HUES6 (cell line): ENCODE results near the gene YTHDF1.

Experiments
- H3K27ac ChIP-seq: 2 replicates; pipeline ENCODE4 v1.7.0; 2013; ENCODE audit warnings: low read depth, mild to moderate bottlenecking, low read length, inconsistent platforms
- H3K27me3 ChIP-seq: 2 replicates; pipeline ENCODE4 v1.6.1; 2013; ENCODE audit warnings: low read length; ENCODE audit not compliant: control insufficient read depth, insufficient read depth
- H3K36me3 ChIP-seq: 2 replicates; pipeline ENCODE4 v1.6.1; 2013; ENCODE audit warnings: low read length; ENCODE audit not compliant: control insufficient read depth, insufficient read depth
- H3K4me1 ChIP-seq: 2 replicates; pipeline ENCODE4 v1.6.1; 2013; ENCODE audit warnings: low read length; ENCODE audit not compliant: control insufficient read depth, insufficient read depth
- H3K4me3 ChIP-seq: 2 replicates; pipeline ENCODE4 v1.5.1; 2013; ENCODE audit warnings: low read depth, low read length
- H3K9ac ChIP-seq: one replicate; pipeline ENCODE4 v1.6.1; 2013; ENCODE audit warnings: mild to moderate bottlenecking, low read length
- H3K9me3 ChIP-seq: 2 replicates; pipeline ENCODE4 v1.6.1; 2013; ENCODE audit warnings: low read depth, low read length; ENCODE audit not compliant: control insufficient read depth, insufficient read depth

The YTHDF1 gene

GRCh38 chr20:63216041-63216848 lies at the start of gene YTHDF1:
YTHDF1 (minus strand) TSS chr20:63216131; CDS start chr20:63215892, 239 bp downstream.
- peaks cover 5% of the 10 kb centered on the region; the same call in 1 of the 2 replicates for H3K27me3 ChIP-seq
- peak within 1 kb of the TSS; percentile 92 for H3K9ac ChIP-seq
- H3K4me3 ChIP-seq, result peak within 1 kb of the TSS; percentile 80
- H3K9me3 ChIP-seq, result no peaks in the 10 kb centered on the region
- peaks cover 15% of the 10 kb centered on the region; the same call in 1 of the 2 replicates for H3K4me1 ChIP-seq
- H3K27ac ChIP-seq, result peak within 1 kb of the TSS; percentile 94; the same call in 1 of the 2 replicates
- H3K36me3 ChIP-seq, result peaks cover 40% of the 10 kb centered on the region

- Histone ChIP-seq H3K27me3 (no peaks in the 10 kb centered on the region; the same call in 1 of the 2 replicates), H3K36me3 (no peaks in the 10 kb centered on the region), H3K4me3 (no peak overlapping the region), H3K4me1 (peaks cover 21% of the 10 kb centered on the region; the same call in 1 of the 2 replicates), H3K9ac (no peak overlapping the region), H3K9me3 (no peaks in the 10 kb centered on the region), H3K27ac (no peak overlapping the region)
These were observed 48.6 kb upstream of the YTHDF1 start for GRCh38 chr20:63264519-63264918.

GRCh38 chr20:63264000-63264399 lies 48.1 kb upstream of the YTHDF1 start:
- H3K36me3 ChIP-seq, result no peaks in the 10 kb centered on the region
- peaks cover 22% of the 10 kb centered on the region; the same call in 1 of the 2 replicates for H3K4me1 ChIP-seq
- H3K27ac ChIP-seq, result no peak overlapping the region
- H3K9ac ChIP-seq, result no peak overlapping the region
- no peaks in the 10 kb centered on the region; the same call in 1 of the 2 replicates for H3K27me3 ChIP-seq
- no peak overlapping the region for H3K4me3 ChIP-seq
- no peaks in the 10 kb centered on the region for H3K9me3 ChIP-seq

- H3K27me3 ChIP-seq, result no peaks in the 10 kb centered on the region; the same call in 1 of the 2 replicates
- peaks cover 15% of the 10 kb centered on the region; the same call in 1 of the 2 replicates for H3K4me1 ChIP-seq
- no peak overlapping the region for H3K4me3 ChIP-seq
- no peak overlapping the region for H3K27ac ChIP-seq
- H3K36me3 ChIP-seq, result no peaks in the 10 kb centered on the region
- no peak overlapping the region for H3K9ac ChIP-seq
- H3K9me3 ChIP-seq, result no peaks in the 10 kb centered on the region
These were observed 46.9 kb upstream of the YTHDF1 start for GRCh38 chr20:63262836-63263235.

GRCh38 chr20:63261795-63262528 lies 46.0 kb upstream of the YTHDF1 start:
- Histone ChIP-seq H3K4me3 (no peak overlapping the region), H3K27me3 (peaks cover 3% of the 10 kb centered on the region; the same call in 1 of the 2 replicates), H3K9me3 (no peaks in the 10 kb centered on the region), H3K36me3 (no peaks in the 10 kb centered on the region), H3K4me1 (peaks cover 15% of the 10 kb centered on the region; the same call in 1 of the 2 replicates), H3K27ac (no peak overlapping the region), H3K9ac (no peak overlapping the region)

- Histone ChIP-seq H3K27me3 (peaks cover 10% of the 10 kb centered on the region; the same call in 1 of the 2 replicates), H3K27ac (no peak overlapping the region), H3K36me3 (no peaks in the 10 kb centered on the region), H3K4me1 (peaks cover 16% of the 10 kb centered on the region; the same call in 1 of the 2 replicates), H3K9me3 (no peaks in the 10 kb centered on the region), H3K4me3 (no peak overlapping the region), H3K9ac (no peak overlapping the region)
These were observed 45.3 kb upstream of the YTHDF1 start for GRCh38 chr20:63261060-63261794.

GRCh38 chr20:63260521-63260920 lies 44.6 kb upstream of the YTHDF1 start:
- H3K9me3 ChIP-seq, result no peaks in the 10 kb centered on the region
- H3K27ac ChIP-seq, result no peak overlapping the region
- peaks cover 21% of the 10 kb centered on the region for H3K4me1 ChIP-seq
- no peak overlapping the region for H3K4me3 ChIP-seq
- H3K9ac ChIP-seq, result no peak overlapping the region
- peaks cover 17% of the 10 kb centered on the region for H3K27me3 ChIP-seq
- H3K36me3 ChIP-seq, result no peaks in the 10 kb centered on the region

- H3K9ac ChIP-seq, result no peak overlapping the region
- H3K9me3 ChIP-seq, result no peaks in the 10 kb centered on the region
- peaks cover 27% of the 10 kb centered on the region for H3K4me1 ChIP-seq
- H3K4me3 ChIP-seq, result no peak overlapping the region
- peaks cover 24% of the 10 kb centered on the region for H3K27me3 ChIP-seq
- no peaks in the 10 kb centered on the region for H3K36me3 ChIP-seq
- no peak overlapping the region for H3K27ac ChIP-seq
These were observed 44.0 kb upstream of the YTHDF1 start for GRCh38 chr20:63259734-63260460.

GRCh38 chr20:63258781-63259180 lies 42.9 kb upstream of the YTHDF1 start:
- no peak overlapping the region for H3K4me3 ChIP-seq
- no peak overlapping the region for H3K9ac ChIP-seq
- H3K36me3 ChIP-seq, result no peaks in the 10 kb centered on the region
- H3K4me1 ChIP-seq, result peaks cover 28% of the 10 kb centered on the region
- H3K9me3 ChIP-seq, result no peaks in the 10 kb centered on the region
- H3K27me3 ChIP-seq, result peaks cover 32% of the 10 kb centered on the region
- H3K27ac ChIP-seq, result no peak overlapping the region

GRCh38 chr20:63257629-63258028 lies 41.7 kb upstream of the YTHDF1 start:
- Histone ChIP-seq H3K36me3 (no peaks in the 10 kb centered on the region), H3K4me3 (no peak overlapping the region), H3K27me3 (peaks cover 43% of the 10 kb centered on the region), H3K4me1 (peaks cover 35% of the 10 kb centered on the region), H3K27ac (no peak overlapping the region), H3K9me3 (no peaks in the 10 kb centered on the region), H3K9ac (no peak overlapping the region)
